Activated T-helper 9 cell treated with anti-CD3 and anti-CD28 coated beads, Interleukin-2, amount 50 U/mL, for 16 hours (primary cell): ENCODE results near the gene RANBP10.

Source experiments
- DNase-seq: peaks from one replicate; pipeline ENCODE4 v3.0.0-alpha.2; 2020; ENCODE audit warnings: low read depth

Gene RANBP10

GRCh38 chr16:67825906-67826305 is 19.5 kb upstream of the RANBP10 start:
- DNase-seq, result no peak

- DNase-seq, result no peak
Observed at GRCh38 chr16:67825119-67825518, 18.8 kb upstream of the RANBP10 start.

- DNase-seq, result no peak
Observed at GRCh38 chr16:67822511-67822910, 16.2 kb upstream of the RANBP10 start.

- DNase-seq, result no peak
Observed at GRCh38 chr16:67820608-67821259, 14.4 kb upstream of the RANBP10 start.

- DNase-seq, result no peak
Observed at GRCh38 chr16:67814567-67814966, 8.2 kb upstream of the RANBP10 start.

GRCh38 chr16:67811899-67812298 is 5.5 kb upstream of the RANBP10 start:
- no peak for DNase-seq

GRCh38 chr16:67807148-67807682 is 855 bp upstream of the RANBP10 start:
- no peak for DNase-seq

- no peak for DNase-seq
Observed at GRCh38 chr16:67805718-67806427, 487 bp downstream of the RANBP10 start.

GRCh38 chr16:67804853-67805542 is 1.4 kb downstream of the RANBP10 start:
- DNase-seq, result no peak

GRCh38 chr16:67803894-67804293 is 2.5 kb downstream of the RANBP10 start:
- DNase-seq, result no peak

- DNase-seq, result no peak
Observed at GRCh38 chr16:67801883-67802282, 4.5 kb downstream of the RANBP10 start.

GRCh38 chr16:67801241-67801640 is 5.1 kb downstream of the RANBP10 start:
- no peak for DNase-seq

- DNase-seq, result no peak
Observed at GRCh38 chr16:67800338-67800926, 5.9 kb downstream of the RANBP10 start.

GRCh38 chr16:67796099-67796718 is 10.2 kb downstream of the RANBP10 start:
- no peak for DNase-seq

GRCh38 chr16:67790071-67790470 is 16.3 kb downstream of the RANBP10 start:
- no peak for DNase-seq

- no peak for DNase-seq
Observed at GRCh38 chr16:67786491-67786890, 19.9 kb downstream of the RANBP10 start.

- DNase-seq, result no peak
Observed at GRCh38 chr16:67783353-67783725, 23.0 kb downstream of the RANBP10 start.

GRCh38 chr16:67782567-67783352 is 23.6 kb downstream of the RANBP10 start:
- DNase-seq, result no peak

- DNase-seq, result no peak
Observed at GRCh38 chr16:67781565-67781921, 24.8 kb downstream of the RANBP10 start.

GRCh38 chr16:67780847-67781564 is 25.4 kb downstream of the RANBP10 start:
- DNase-seq, result no peak
